Activated T-cell treated with anti-CD3 and anti-CD28 coated beads, Interleukin-2, amount 50 U/mL, for 1 hour (primary cell): ENCODE measurements around the gene ENTPD8.

Source experiments
- DNase-seq: peaks from one replicate; pipeline ENCODE4 v3.0.0-alpha.2; 2020

Gene ENTPD8

GRCh38 chr9:137457406-137458193 lies 16.4 kb upstream of the ENTPD8 start:
- peak; percentile 31 for DNase-seq

GRCh38 chr9:137456864-137457405 lies 15.8 kb upstream of the ENTPD8 start:
- DNase-seq, result no peak

- peak; percentile 18 for DNase-seq
Observed at GRCh38 chr9:137456061-137456863, 15.1 kb upstream of the ENTPD8 start.

- peak; percentile 20 for DNase-seq
Observed at GRCh38 chr9:137455359-137455991, 14.3 kb upstream of the ENTPD8 start.

GRCh38 chr9:137454597-137455358 lies 13.6 kb upstream of the ENTPD8 start:
- peak; percentile 32 for DNase-seq

GRCh38 chr9:137454145-137454596 lies 13.0 kb upstream of the ENTPD8 start:
- peak; percentile 65 for DNase-seq

GRCh38 chr9:137453643-137454081 lies 12.5 kb upstream of the ENTPD8 start:
- peak; percentile 72 for DNase-seq

GRCh38 chr9:137452761-137453642 lies 11.8 kb upstream of the ENTPD8 start:
- peak; percentile 31 for DNase-seq

- no peak for DNase-seq
Observed at GRCh38 chr9:137452006-137452760, 11.0 kb upstream of the ENTPD8 start.

GRCh38 chr9:137451264-137452005 lies 10.3 kb upstream of the ENTPD8 start:
- peak; percentile 22 for DNase-seq

GRCh38 chr9:137450539-137451222 lies 9.5 kb upstream of the ENTPD8 start:
- peak; percentile 38 for DNase-seq

- DNase-seq, result no peak
Observed at GRCh38 chr9:137449931-137450538, 8.9 kb upstream of the ENTPD8 start.

- DNase-seq, result no peak
Observed at GRCh38 chr9:137449081-137449844, 8.1 kb upstream of the ENTPD8 start.

- no peak for DNase-seq
Observed at GRCh38 chr9:137448602-137448962, 7.4 kb upstream of the ENTPD8 start.

GRCh38 chr9:137447722-137448601 lies 6.8 kb upstream of the ENTPD8 start:
- no peak for DNase-seq

- DNase-seq, result no peak
Observed at GRCh38 chr9:137446851-137447471, 5.8 kb upstream of the ENTPD8 start.
